Brain microvascular endothelial cell (primary cell): ENCODE results near the gene SP8.

Experiments
- DNase-seq: peaks from one replicate; pipeline ENCODE4 v3.0.0-alpha.2; 2020
- H3K27ac ChIP-seq: fragments of 250-450 bp; sonication (Bioruptor Pico); 2 replicates; pipeline ENCODE4 v1.5.1; 2020; ENCODE audit warnings: mild to moderate bottlenecking, moderate library complexity
- H3K27me3 ChIP-seq: fragments of 250-450 bp; sonication (Bioruptor Pico); replicated peaks from 2 replicates; pipeline ENCODE4 v1.5.1; 2020; ENCODE audit warnings: mild to moderate bottlenecking
- H3K36me3 ChIP-seq: fragments of 250-450 bp; sonication (Bioruptor Pico); replicated peaks from 2 replicates; pipeline ENCODE4 v1.5.1; 2020; ENCODE audit warnings: mild to moderate bottlenecking
- H3K4me3 ChIP-seq: 2 replicates; pipeline ENCODE4 v1.5.1; 2011; ENCODE audit warnings: low read depth, mild to moderate bottlenecking, control low read depth, low read length, moderate library complexity
- CTCF ChIP-seq: IDR thresholded peaks from 2 replicates; pipeline ENCODE4 v1.5.1; 2011; ENCODE audit warnings: low read depth, mild to moderate bottlenecking, moderate library complexity, low read length, control low read depth, inconsistent platforms; ENCODE audit errors: missing control alignments
- in situ Hi-C: cut with HindIII; loops from 2 replicates; pipeline ENCODE4 v1.10.0; 2017; ENCODE audit warnings: low sequenced_read_pairs, low pct_ligation_motif_present

Gene SP8

GRCh38 chr7:20737840-20738448, 48.7 kb downstream of the SP8 start:
- TF ChIP-seq CTCF: no peak
- no peak overlapping the region for H3K4me3 ChIP-seq
- DNase-seq: no peak
- in situ Hi-C loops: no loop called here
- H3K27me3 ChIP-seq: no peaks in the 10 kb centered on the region
- no peak overlapping the region for H3K27ac ChIP-seq
- no peaks in the 10 kb centered on the region for H3K36me3 ChIP-seq

DNA sequence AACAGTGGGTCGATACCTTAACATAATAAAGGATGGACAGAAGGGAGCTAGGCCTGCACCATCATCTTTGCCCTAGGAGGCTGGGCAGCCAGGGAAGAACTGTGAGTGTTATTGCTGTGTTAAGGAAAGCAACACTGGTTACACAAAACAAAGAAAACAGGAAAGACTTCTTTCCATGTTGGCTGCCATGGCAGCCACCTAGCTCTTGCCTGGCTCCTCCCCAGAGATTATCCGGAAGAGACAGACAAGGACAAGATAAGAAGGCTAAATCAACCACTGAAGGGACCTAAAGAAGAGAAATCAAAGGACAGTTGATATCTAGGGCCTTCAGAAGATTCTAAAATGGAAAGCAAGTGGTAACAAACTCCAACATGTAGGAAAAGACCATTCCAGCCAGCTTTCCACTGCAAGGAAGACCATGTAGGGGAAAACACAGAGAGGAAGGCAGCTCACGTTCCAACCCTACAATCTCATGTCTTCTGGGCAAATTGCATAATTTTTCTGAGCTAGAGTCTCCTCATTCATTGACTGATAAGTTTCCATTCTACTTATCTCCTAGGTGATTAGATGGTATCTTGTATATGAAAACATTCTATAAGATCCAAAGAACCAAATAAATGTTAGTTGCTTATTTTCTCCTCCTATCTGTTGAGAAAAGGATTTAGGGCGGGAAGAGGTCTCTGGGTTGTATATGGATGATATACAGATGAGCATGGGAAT, 51.2 kb downstream of the SP8 start:
- H3K27me3 ChIP-seq: no peaks in the 10 kb centered on the region
- H3K4me3 ChIP-seq: no peak overlapping the region
- no peak overlapping the region for H3K27ac ChIP-seq
- no peak for TF ChIP-seq CTCF
- in situ Hi-C loops: no loop called here
- no peaks in the 10 kb centered on the region for H3K36me3 ChIP-seq
- DNase-seq: no peak
